HG03025 (cell line): ENCODE results near the gene RTP1.
"Not testable (repeated sequence)": the region's sequence is repeated elsewhere in the genome, so short reads cannot be mapped to it uniquely, and the experiment has no call there.

Experiments
- ATAC-seq: cut with Tn5 transposase; IDR thresholded peaks from one replicate; pipeline ENCODE4 v1.9.1; 2021; ENCODE audit warnings: mild to moderate bottlenecking, moderate library complexity; ENCODE audit not compliant: unreplicated experiment, low FRiP score

RTP1 gene

DNA sequence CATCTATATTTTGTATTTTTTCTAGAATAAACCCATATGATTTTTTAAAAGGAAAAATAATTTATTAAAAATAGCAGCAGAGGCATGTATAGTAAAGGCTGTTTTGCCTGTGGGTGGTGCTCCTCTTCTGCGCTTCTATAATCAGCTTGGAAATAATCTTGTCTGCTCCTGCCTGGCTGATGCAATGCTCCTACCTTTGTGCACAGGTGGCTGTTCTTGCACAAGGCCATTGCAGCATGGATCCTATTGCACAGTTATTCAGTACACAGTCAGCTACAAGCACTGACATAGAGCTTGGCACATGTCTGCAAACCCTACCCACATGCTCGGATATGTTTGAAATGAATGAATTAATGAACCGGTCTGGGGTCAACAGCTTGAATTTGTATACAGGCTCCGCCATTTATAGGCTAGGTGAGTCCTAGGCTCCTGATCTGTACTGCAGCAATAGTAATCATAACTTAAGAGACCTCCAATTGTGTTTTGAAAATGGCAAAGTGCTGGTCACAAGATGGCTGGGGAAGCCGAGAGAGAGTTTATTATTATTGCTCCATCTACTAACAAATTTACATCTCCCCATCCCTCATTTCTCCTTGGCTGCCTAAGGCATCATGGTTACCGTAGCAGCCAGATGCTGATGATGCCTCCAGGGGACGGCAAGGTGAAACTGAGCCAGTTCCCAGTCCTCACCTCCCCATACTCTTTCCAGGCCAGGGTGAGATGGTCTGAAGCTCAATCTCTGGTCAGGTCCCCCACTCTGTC lies 532 bp upstream of the RTP1 start:
- ATAC-seq: no peak

DNA sequence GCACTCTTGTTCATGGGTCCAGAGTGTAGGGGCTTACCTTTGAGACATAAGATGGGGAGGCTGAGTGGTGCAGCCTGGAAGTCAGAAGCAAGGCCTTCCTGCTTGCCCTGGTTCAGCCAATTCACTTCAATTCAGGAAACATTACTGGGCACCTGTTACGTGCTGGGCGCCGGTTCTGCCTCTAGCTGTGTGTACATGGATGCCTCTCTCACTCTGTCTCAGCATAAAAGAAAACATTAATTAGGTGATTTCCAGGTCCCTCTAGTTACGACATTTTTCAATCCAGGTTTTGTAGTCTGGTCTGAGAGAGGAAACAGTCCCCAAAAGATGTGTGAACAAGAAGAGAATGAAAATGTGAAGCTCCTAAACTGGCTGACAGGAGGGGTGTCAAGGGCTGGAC lies 1.2 kb downstream of the RTP1 start:
- ATAC-seq: no peak

DNA sequence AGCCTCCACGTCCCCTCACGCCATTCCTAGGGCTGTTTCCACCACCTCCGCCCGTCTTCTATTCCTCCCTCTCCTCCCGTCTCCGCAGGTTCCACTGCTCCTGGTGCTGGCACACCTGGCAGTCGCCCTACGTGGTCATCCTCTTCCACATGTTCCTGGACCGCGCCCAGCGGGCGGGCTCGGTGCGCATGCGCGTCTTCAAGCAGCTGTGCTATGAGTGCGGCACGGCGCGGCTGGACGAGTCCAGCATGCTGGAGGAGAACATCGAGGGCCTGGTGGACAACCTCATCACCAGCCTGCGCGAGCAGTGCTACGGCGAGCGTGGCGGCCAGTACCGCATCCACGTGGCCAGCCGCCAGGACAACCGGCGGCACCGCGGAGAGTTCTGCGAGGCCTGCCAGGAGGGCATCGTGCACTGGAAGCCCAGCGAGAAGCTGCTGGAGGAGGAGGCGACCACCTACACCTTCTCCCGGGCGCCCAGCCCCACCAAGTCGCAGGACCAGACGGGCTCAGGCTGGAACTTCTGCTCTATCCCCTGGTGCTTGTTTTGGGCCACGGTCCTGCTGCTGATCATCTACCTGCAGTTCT lies 2.3 kb downstream of the RTP1 start:
- not testable (repeated sequence) for ATAC-seq

DNA sequence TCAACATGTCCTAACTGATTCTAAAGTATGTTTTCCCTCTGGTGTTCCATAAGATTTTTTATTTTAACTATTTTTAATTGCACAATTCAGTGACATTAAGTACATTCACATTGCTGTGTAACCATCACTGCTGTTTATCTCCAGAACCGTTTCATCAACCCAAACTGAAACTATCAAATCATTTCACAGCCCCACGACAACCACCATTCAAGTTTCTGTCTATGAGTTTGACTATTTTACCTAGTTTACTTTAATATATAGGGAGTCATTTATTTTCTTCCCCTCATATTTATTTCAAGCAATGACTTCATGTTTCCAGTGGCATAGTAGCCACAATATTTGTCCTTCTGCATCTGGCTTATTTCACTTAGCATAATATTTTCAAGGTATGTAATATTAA lies 8.4 kb downstream of the RTP1 start:
- ATAC-seq: no peak

DNA sequence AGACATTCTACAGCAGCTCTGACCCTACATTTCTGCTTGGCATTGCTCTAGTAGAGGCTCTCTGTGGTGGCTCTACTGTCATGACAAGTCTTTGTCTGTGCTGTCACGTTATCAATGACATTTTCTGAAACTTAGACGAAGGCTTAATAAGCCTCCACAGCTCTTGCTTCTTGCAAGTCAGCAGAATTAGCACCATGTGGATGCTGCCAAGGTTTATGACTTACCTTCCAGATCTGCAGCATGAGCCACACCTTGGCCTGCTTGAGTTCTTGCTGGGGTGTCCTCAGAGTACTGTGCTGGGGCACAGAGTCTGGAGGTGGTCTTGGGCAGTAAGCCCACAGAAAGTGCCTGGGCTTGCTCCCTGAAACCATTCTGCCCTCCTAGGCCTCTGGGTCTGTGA lies 9.8 kb downstream of the RTP1 start:
- no peak for ATAC-seq

DNA sequence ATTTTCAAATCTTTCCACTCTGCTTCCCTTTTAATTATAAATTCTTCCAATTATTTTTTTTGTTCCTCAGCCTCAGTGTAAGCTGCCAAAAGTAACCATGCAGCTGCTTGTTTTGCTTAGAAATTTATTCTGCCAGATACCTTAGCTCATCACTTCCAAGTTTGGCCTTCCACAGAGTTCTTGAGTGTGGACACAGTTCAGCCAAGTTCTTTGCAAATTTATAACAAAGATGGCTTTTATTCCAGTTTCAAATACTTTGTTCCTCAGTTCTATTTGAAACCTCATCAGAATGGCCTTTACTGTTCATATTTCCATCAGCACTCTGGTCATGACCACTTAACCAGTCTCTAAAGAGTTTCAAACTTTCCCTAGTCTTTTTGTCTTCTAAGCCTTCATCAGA lies 10.3 kb downstream of the RTP1 start:
- ATAC-seq: no peak

DNA sequence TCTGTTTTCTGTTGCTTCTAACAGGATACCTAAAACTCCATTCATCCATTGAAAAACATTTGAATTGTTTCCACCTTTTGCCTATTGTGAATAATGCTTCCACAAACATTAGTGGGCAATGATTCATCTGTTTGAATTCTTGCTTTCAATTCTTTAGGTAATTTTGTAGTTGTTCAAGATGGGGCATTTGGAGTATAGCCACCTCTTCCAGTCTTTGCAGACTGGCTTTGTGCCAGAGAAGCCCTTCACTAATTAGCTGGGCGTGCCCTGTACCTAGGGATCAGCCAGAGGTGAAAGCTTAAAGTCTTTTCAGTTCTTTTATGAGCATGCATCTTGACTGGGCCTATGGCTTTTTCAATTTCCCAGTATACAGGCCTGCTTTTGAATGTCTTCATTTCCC lies 10.9 kb downstream of the RTP1 start:
- ATAC-seq: no peak

DNA sequence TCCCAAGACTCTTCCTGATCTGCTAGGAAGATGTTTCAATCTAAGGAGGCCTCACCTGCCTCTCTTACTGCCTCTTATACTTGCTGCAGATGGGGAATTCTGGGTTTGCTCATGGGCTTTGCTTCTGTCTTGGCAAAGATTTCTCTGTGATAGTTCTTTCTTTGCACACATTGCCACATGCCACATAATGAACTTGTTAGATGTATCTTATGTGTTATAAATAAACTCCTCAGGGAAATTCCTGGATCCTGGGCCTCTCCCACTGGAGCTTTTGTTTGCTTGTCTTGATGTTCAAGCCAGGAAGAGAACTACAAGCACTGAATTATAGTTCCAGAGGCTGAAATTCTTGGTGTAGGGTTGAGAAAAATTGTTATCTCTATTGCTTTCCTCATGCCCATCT lies 12.2 kb downstream of the RTP1 start:
- ATAC-seq: no peak

DNA sequence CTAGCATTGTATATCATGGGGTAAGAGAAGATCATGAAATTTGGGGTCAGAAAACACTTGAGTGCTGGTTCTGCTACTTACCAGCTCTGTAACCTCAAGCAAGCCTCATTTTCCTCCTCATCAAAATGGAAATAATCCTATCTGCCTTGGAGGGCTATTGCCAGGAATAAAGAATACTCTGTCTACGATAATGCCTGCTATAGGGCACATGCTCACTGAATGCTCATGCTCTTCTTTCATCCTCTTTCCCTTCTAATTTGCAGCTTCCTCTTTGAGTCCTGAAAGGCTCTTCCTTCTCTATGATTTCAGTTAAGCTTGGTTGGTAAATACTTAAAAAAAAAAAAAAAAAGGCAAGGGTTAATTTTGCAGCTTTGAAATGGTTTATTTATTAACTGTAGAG lies 12.8 kb downstream of the RTP1 start:
- ATAC-seq: no peak

DNA sequence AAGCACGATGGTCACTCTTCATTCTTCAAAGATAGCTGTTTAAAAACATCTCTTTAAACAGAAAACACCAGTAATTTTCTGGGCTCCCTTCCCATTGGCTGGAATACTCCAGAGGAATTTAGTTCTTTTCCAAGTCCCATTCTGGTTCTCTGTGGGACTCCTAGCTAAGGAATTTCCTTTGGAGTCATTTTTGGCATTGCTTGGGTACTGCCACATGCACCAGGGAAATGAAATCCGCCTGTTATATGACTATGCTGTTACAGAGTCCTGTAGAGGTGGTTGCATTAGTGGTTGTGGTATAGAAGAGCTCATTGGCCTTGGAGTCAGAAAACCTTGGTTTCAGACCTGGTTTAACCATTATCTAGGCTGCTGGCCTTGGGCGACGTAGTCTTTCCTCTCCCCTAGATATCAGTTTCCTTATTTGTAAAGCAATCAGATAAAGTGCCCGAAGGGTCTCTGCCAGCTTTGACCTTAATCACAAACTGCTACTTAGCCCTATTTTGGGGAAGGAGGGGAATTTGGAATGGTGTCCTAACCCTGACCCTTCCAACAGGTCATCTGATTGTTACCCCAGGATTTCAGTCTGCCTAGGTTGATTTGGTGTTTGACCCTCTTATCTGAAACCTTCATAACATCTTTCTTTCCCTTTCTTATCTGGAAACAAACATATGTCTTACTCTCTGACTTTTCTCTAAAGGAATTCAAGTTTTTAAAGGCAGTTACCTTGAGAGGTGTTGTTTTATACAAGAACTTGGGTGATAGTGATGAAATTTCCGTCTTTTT lies 13.4 kb downstream of the RTP1 start:
- ATAC-seq: no peak

DNA sequence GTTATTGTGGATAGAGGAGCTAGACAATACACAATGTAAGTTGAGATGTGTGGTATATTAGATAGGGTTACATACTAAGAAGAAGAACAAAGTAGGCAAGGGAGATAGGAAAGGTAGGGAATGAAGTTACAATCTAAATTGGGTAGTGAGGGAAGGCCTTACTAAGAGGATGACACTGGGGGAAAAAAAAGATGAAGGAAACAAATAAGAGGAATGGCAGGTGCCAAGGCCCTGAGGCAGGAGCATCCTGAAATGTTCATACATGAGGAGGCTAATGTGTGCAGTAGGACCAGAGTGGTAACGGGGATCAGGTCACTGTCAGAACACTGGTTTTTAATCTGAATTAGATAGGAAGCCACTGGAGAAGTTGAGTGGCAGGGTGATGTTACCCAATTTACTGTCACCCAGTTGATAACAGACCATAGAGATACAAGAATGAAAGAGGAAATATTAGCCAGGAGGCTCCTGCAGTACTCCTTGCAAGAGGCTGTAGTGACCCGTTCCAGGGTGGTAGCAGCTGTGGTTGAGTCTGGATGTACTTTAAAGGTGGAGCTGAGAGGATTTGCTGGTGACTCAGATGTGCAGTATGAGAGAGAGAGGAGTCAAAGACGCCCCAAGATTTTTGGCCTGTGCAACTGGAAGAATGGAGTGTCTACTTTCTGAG lies 14.4 kb downstream of the RTP1 start:
- ATAC-seq: no peak

DNA sequence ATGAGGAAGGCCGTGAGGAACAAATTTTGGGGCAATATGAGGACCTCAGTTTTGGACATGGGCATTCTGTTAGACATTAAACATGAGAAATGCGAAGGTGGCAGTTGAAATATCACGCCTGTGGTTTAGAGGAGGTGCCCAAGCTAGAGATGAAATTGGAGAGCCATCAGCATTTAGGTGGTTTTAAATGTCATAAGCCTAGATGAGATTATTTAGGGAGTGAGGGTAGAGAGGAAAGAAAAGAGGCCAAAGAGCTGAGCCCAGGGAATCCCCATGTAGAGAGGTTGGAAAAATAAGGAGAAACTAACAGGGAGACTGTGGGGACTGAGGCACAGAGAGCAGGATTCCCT lies 14.9 kb downstream of the RTP1 start:
- no peak for ATAC-seq

DNA sequence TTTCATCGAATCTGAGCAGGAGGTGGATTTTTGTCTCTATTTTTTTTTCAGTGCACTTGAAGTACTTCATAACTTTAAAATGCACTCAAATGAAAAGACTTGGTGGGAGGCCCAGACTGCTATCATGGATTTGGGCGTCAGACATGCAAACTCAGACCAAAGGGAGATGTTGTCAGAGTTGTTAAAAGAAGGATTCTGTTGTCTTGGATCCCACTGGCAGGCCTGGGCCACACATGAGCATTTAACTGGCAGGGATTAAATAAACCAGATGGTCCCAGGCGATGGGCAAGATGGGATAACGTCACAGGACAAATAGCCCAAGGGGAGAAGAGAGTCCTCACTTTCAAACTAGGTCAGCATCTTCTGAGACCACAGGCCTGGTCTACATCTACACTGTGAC lies 15.4 kb downstream of the RTP1 start:
- ATAC-seq: no peak

DNA sequence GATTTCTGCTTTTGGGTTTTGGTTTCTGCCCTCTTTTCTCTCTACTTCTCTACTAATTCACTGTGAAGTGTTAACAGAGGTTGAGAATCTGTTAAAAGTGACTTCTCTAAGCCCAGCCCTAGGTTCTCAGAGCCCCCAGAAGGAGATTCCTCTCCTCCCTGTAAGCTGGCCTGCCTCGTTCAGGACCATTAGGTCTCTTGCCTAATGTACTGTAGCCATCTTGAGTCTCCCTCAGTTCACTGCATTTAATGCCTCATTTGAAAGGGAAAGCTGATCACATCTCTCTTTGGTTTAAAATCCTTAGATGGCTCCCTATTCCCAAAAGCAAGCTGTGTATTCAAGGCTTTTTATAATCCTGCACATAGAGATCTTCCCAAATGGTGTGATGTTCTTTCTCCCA lies 16.3 kb downstream of the RTP1 start:
- ATAC-seq: no peak

DNA sequence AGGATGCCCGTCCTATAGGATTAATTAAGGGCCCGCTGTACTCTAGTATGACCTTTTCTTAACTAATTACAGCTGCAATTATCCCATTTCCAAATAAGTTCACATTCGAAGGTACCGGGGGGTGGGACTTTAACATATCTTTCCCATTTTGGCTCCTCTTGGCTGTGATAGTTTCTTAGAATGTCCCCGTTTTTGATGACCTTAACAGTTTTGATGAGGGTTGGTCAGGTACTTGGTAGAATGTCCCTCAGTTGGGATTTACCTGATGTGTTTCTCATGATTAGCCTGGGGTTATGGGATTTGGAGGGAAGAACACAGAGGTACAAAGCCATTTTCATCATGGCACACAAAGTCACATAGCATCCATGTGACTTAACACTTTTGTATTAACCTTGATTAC lies 18.2 kb downstream of the RTP1 start:
- ATAC-seq: no peak

DNA sequence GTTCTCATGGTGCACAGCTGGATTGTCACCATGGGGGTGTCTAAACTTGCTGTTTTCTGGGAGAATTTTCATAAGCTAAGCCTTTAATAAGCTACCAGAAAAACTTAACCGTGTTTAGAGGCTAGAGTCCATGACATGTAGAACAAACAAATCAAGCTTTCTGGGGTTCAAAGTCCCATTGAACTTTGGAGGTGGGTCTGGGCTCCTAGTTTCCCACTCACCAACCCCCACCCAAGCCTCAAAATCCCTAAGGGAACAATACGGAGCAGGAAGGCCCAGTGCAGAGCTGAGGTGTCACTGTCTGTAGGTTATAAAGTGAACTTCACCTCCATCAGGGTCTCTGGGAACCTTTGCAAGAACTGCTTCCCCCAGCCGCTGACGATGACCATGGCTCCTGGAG lies 25.5 kb downstream of the RTP1 start:
- no peak for ATAC-seq

DNA sequence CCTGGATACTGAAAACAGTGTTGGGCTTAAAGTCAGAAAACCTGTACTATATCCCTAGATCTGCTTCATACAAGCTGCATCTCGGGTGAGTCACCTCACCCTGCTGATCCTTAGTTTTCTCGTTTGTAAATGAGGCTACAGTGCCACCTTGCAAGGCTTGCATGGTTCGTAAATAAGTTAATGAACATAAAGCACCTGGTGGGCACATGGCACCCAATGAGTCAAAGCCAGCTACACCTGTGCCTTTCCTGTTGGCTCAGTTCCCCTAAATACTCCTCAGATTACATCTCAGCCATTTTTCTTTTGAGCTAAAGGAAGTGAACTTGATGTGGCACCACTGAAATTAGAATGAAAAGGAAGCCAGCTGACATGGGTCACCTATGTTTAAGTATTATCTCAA lies 26.5 kb downstream of the RTP1 start:
- ATAC-seq: no peak

DNA sequence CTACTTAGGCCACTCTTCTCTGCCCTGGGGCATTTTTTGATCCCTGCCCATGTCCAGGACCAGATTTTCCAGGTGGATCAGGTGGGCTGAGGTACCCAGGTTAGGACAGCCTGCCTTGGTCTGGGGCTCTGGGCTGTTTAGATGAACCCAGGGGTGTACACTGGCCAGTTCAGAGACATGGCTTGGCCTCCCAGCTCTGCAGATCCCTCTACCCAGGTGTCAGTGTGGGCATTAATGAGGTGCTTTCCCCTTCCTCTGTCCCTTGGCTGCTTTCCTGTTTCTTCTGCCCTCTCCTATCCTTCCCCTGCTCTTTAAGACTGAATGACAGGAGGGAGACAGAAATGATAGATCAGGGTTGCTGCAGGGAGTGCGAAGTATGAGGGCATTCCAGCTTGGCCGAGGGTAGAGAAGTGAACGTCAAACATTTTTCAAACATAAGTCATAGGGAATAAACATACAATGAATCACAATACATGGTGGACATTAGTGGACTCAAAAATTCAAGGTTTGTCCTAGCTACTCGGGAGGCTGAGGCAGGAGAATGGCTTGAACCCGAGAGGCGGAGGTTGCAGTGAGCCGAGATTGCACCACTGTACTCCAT lies 30.5 kb downstream of the RTP1 start:
- ATAC-seq: no peak

DNA sequence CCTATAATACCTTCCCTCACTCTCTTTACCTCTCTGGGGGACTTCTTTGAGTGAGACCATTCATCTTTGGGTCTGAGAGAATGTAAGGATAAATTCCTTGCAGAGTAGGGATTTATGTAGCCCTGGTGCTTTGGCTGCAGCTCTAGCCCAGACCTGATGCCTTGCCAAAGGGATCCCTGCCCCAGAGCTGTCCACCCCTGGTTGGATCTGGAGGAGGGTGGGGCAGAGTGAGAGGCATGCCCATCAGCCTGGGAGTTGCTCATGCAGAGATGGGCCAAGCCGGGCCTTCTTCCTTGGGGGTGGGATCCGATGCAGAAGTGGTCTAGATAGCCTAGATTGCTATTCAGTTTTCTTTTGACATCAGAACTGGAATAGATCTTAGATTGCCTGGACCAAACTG lies 31.5 kb downstream of the RTP1 start:
- no peak for ATAC-seq

DNA sequence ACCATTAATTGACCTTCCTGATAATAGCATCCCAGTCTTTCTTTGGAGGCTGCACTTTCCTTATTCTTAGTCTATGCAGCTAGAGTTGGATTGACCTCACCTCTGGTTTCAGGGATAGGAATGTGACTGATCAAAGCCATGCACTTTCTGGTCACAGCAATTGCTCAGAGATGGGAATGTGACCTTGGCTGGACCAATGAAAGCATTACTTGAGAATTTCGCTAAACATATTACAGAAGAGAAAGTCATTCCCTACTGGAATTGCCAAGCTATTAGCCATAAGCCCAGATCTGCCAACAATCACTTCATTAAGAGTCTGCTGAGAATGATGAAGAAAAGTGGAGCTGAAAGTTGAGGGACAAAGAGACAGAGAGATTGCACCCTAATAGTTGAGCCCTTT lies 32.7 kb downstream of the RTP1 start:
- no peak for ATAC-seq

DNA sequence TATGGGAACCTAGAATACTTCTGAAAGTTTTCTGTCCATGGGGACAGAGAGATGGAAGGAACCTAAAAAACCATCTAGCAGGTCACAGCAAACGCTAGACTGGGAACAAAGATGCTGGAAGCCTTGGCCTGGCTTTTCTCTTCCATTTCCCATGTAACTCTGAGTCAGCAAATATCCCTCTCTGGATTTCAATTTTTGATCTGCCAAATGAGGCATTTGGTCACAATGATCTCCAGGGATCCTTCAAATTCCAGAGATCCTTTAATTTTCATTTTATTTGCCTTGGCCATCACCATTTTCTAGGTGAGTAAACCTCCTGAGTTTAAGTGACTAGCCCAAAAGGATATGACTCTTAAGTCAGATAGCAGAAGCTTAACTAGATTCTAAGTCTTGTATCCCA lies 39.7 kb downstream of the RTP1 start:
- ATAC-seq: no peak
